Measurements from ENCODE around the gene SLC4A7.
"Not testable (repeated sequence)": the region's sequence is repeated elsewhere in the genome, so short reads cannot be mapped to it uniquely, and the experiment has no call there.

The SLC4A7 gene

GRCh38 chr3:27484015-27484844, at the start of gene SLC4A7:
Gene SLC4A7 (minus strand): TSS chr3:27484384. CDS start chr3:27484126, 258 bp downstream.
- peak; percentile 98 for DNase-seq

GRCh38 chr3:27533261-27533607, 49.0 kb upstream of the SLC4A7 start:
- DNase-seq = no peak

- DNase-seq = no peak
Measured at GRCh38 chr3:27532426-27533260, 48.5 kb upstream of the SLC4A7 start.

GRCh38 chr3:27531193-27531751, 47.1 kb upstream of the SLC4A7 start:
- not testable (repeated sequence) for DNase-seq

- no peak for DNase-seq
Measured at GRCh38 chr3:27528791-27529190, 44.6 kb upstream of the SLC4A7 start.

- DNase-seq = no peak
Measured at GRCh38 chr3:27526614-27527315, 42.6 kb upstream of the SLC4A7 start.

- DNase-seq = no peak
Measured at GRCh38 chr3:27521872-27522265, 37.7 kb upstream of the SLC4A7 start.

- no peak for DNase-seq
Measured at GRCh38 chr3:27521179-27521871, 37.1 kb upstream of the SLC4A7 start.

GRCh38 chr3:27511724-27512422, 27.7 kb upstream of the SLC4A7 start:
- DNase-seq = no peak

- no peak for DNase-seq
Measured at GRCh38 chr3:27509376-27509775, 25.2 kb upstream of the SLC4A7 start.

- DNase-seq = no peak
Measured at GRCh38 chr3:27508424-27508823, 24.2 kb upstream of the SLC4A7 start.

GRCh38 chr3:27507515-27508266, 23.5 kb upstream of the SLC4A7 start:
- DNase-seq = no peak

GRCh38 chr3:27507111-27507510, 22.9 kb upstream of the SLC4A7 start:
- DNase-seq = no peak

GRCh38 chr3:27504749-27505148, 20.6 kb upstream of the SLC4A7 start:
- no peak for DNase-seq

GRCh38 chr3:27503526-27503925, 19.3 kb upstream of the SLC4A7 start:
- peak; percentile 80 for DNase-seq

GRCh38 chr3:27501759-27502158, 17.6 kb upstream of the SLC4A7 start:
- no peak for DNase-seq

GRCh38 chr3:27500986-27501385, 16.8 kb upstream of the SLC4A7 start:
- no peak for DNase-seq

- DNase-seq = no peak
Measured at GRCh38 chr3:27500035-27500434, 15.9 kb upstream of the SLC4A7 start.

- no peak for DNase-seq
Measured at GRCh38 chr3:27494784-27495183, 10.6 kb upstream of the SLC4A7 start.

GRCh38 chr3:27488821-27489220, 4.6 kb upstream of the SLC4A7 start:
- DNase-seq = no peak

- DNase-seq = no peak
Measured at GRCh38 chr3:27487383-27487782, 3.2 kb upstream of the SLC4A7 start.
